ENCODE data around the gene LEUTX.

Gene LEUTX

GRCh38 chr19:39824143-39825092 is 45.8 kb downstream of the LEUTX start:
- peak; percentile 94 for DNase-seq (ENCODE audit: low spot score)

GRCh38 chr19:39825093-39825463 is 46.4 kb downstream of the LEUTX start:
- DNase-seq (ENCODE audit: low spot score) = no peak

- DNase-seq (ENCODE audit: low spot score) = no peak
These were observed 47.0 kb downstream of the LEUTX start for GRCh38 chr19:39825531-39826076.

- DNase-seq (ENCODE audit: low spot score) = no peak
These were observed 47.8 kb downstream of the LEUTX start for GRCh38 chr19:39826311-39826945.

GRCh38 chr19:39827216-39827615 is 48.6 kb downstream of the LEUTX start:
- DNase-seq (ENCODE audit: low spot score) = no peak

- DNase-seq (ENCODE audit: low spot score) = no peak
These were observed 49.5 kb downstream of the LEUTX start for GRCh38 chr19:39828015-39828653.

- no peak for DNase-seq (ENCODE audit: low spot score)
These were observed 50.0 kb downstream of the LEUTX start for GRCh38 chr19:39828654-39829032.

GRCh38 chr19:39829702-39830275 is 51.1 kb downstream of the LEUTX start:
- no peak for DNase-seq (ENCODE audit: low spot score)

- DNase-seq (ENCODE audit: low spot score) = no peak
These were observed 51.8 kb downstream of the LEUTX start for GRCh38 chr19:39830406-39830805.

GRCh38 chr19:39830847-39831246 is 52.2 kb downstream of the LEUTX start:
- DNase-seq (ENCODE audit: low spot score) = no peak

GRCh38 chr19:39831679-39832078 is 53.0 kb downstream of the LEUTX start:
- DNase-seq (ENCODE audit: low spot score) = no peak

- no peak for DNase-seq (ENCODE audit: low spot score)
These were observed 53.9 kb downstream of the LEUTX start for GRCh38 chr19:39832341-39833083.

- DNase-seq (ENCODE audit: low spot score) = peak; percentile 32
These were observed 54.5 kb downstream of the LEUTX start for GRCh38 chr19:39833160-39833463.

GRCh38 chr19:39833464-39834286 is 55.0 kb downstream of the LEUTX start, which contains the start of gene DYRK1B:
DYRK1B (minus strand) TSS chr19:39834162; CDS start chr19:39831867, 2,295 bp downstream.
- peak; percentile 98 for DNase-seq (ENCODE audit: low spot score)

GRCh38 chr19:39834287-39834841 is 55.7 kb downstream of the LEUTX start:
- no peak for DNase-seq (ENCODE audit: low spot score)

Measured in AG08396 (cell line).